NCI-H146 (cell line): ENCODE data around the gene OXCT2.

Experiments
- DNase-seq: peaks from one replicate; lab custom pipeline; 2025; lab: John Stamatoyannopoulos, UW

OXCT2 gene

DNA sequence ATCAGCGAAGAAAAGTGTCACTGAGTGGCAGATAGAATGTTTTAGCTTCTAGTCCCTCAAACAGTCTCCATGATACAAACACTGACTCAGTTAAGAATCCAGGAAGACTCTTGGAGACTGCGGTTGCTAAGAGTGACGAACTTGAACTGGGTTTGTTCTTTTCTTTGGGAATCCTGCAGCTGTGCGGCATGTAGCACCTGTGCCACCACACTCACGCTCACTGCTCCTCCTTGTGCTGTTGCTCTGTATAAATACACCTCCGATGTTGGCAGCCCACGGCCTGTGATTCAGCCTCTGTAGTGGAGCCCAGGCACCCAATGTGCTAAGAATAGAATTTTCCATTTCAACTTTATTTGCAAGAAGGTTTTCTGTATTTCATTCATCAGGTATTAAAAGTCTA is 38.0 kb downstream of the OXCT2 start:
- peak; percentile 1 for DNase-seq

GRCh38 chr1:39732730-39733129 is 38.4 kb downstream of the OXCT2 start:
- DNase-seq = no peak

- no peak for DNase-seq
Measured at GRCh38 chr1:39729842-39730241, 41.3 kb downstream of the OXCT2 start.

DNA sequence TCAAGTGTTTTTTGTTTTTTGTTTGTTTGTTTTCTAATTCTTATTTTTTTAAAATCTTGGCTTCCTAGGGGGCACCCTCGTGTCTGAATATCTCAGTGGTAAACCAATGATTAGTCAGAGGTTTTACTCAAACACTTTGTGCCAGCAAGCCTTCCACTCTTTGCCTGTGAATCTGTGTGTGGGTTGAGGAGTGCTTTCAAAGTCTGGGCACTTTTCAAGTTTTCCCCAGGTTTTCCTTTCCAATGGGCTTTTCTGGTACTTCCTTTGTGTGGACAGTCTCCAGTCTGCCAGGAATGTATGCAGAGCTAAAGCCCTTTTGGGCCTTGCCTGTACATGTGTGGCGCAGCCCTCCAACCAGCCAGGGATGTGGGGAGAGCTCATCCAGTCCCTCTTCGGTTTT is 42.1 kb downstream of the OXCT2 start:
- no peak for DNase-seq

GRCh38 chr1:39727932-39728317 is 43.2 kb downstream of the OXCT2 start:
- no peak for DNase-seq

- no peak for DNase-seq
Measured at GRCh38 chr1:39727221-39727931, 43.8 kb downstream of the OXCT2 start.

DNA sequence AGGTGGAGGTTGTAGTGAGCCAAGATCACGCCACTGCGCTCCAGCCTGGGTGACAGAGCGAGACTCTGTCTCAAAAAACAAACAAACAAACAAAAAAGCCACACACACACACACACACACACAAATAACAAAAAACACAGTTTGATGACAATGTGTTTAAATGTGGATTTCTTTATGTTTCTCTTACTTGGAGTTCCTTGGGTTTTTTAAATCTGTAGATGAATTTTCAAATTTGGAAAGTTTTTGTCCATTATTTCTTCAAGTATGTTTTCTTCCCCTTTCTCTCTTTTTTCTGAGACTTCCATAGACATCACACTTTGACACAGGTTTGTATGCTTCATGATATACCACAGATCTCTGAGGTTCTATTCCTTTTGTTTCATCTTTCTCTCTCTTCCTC is 44.5 kb downstream of the OXCT2 start:
- no peak for DNase-seq

DNA sequence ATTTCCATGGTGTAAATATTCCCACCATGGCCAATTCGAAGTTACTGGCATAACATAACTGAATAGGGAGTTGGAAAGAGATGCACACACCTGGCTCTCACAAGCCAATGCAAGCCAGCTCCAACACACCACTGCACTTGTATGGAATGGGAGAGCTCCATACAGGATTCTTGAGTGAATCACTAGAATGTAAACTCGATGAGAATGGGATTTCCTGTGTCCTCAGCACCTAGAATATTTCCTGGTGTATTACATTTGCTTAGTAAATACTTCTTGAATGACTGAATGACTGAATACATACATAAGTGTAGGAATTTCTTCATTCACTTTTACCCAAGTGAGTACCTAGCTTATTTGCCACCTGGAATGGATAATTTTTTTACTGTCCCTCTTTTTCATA is 48.7 kb downstream of the OXCT2 start:
- DNase-seq = no peak

- DNase-seq = no peak
Measured at GRCh38 chr1:39721664-39722063, 49.5 kb downstream of the OXCT2 start.

DNA sequence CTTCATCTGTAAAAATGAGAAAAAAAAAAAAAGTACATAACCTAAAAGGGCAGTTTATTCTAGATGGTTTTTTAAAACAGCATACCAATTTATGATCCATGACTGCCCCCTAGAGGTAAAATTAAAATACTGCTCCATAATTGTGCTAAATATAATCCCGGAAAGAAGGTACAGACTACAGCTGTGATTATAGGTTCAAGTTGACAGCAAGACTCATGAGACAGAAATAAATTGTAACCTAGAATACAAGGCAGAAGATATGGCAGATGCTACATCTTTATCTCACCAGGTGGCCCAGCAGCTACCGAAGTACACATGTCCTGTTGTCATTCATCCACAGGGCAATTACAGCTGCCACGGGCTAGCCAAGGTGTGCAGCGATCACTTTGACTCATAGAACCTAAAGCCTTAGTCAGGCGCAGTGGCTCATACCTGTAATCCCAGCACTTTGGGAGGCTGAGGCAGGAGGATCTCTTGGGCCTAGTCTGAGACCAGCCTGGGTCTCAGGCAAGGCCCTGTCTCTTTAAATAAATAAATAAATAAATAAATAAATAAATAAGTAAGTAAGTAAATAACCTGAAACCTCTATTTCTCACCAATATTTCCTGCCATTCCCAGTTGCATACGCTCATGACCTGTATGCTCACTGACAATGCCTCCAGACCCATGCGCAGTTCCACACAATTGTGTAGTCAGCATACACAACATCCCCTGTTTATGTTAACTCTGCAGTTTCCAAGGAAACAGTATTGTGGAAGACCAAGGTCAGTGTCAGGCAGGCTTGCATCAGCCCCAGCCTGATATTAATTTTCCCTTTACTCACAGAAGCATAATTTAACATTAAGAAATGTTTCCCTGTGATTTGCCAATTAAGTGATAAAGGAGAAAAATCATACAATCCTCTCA is 50.8 kb downstream of the OXCT2 start:
- peak; percentile 84 for DNase-seq
